ENCODE results near the gene EPB41. TPM values are rescaled to one million over a fixed set of nuclear protein-coding genes. Genes with fewer than 3 reads are reported as not detected.

EPB41 gene
- 96.2 and 102 TPM in 2 replicates for total RNA-seq
- long read RNA-seq, partial matches to known transcripts = 107 of 160 reads
- long read RNA-seq, other reads (novel, unspliced or antisense) = 50 of 160 reads

- TF ChIP-seq CTCF (IDR thresholded peaks at IDR 0.05; ENCODE audit: unreplicated experiment) = no peak
- peak within 1 kb of the TSS; percentile 99 for H3K27ac Mint-ChIP-seq
- peak within 1 kb of the TSS; percentile 98 for H3K4me3 Mint-ChIP-seq (ENCODE audit: low read depth)
- H3K36me3 Mint-ChIP-seq (ENCODE audit: insufficient read depth) = no peaks in the 10 kb centered on the region
- no peaks in the 10 kb centered on the region for H3K9me3 Mint-ChIP-seq (ENCODE audit: low read depth)
- peaks cover 23% of the 10 kb centered on the region for H3K4me1 Mint-ChIP-seq (ENCODE audit: low read depth)
- H3K27me3 Mint-ChIP-seq = no peaks in the 10 kb centered on the region
- DNase-seq (ENCODE audit: low spot score, unreplicated experiment) = peak; percentile 93
Measured at GRCh38 chr1:28914228-28915030, at the start of gene EPB41. TSS of gene EPB41 (plus strand) at chr1:28914569. CDS start at chr1:28987438, 72,869 bp downstream.

GRCh38 chr1:28864695-28865094 lies 49.7 kb upstream of the EPB41 start:
- no peak overlapping the region for H3K4me3 Mint-ChIP-seq (ENCODE audit: low read depth)
- H3K27me3 Mint-ChIP-seq = peaks cover 5% of the 10 kb centered on the region
- TF ChIP-seq CTCF (IDR thresholded peaks at IDR 0.05; ENCODE audit: unreplicated experiment) = no peak
- no peak for DNase-seq (ENCODE audit: low spot score, unreplicated experiment)
- no peaks in the 10 kb centered on the region for H3K4me1 Mint-ChIP-seq (ENCODE audit: low read depth)
- no peak overlapping the region for H3K27ac Mint-ChIP-seq
- H3K9me3 Mint-ChIP-seq (ENCODE audit: low read depth) = no peaks in the 10 kb centered on the region
- H3K36me3 Mint-ChIP-seq (ENCODE audit: insufficient read depth) = no peaks in the 10 kb centered on the region

- Mint-ChIP-seq H3K27me3 (peaks cover 5% of the 10 kb centered on the region), H3K4me3 (ENCODE audit: low read depth) (no peak overlapping the region), H3K36me3 (ENCODE audit: insufficient read depth) (no peaks in the 10 kb centered on the region), H3K9me3 (ENCODE audit: low read depth) (no peaks in the 10 kb centered on the region), H3K4me1 (ENCODE audit: low read depth) (no peaks in the 10 kb centered on the region), H3K27ac (no peak overlapping the region)
- DNase-seq (ENCODE audit: low spot score, unreplicated experiment) = no peak
- TF ChIP-seq CTCF (IDR thresholded peaks at IDR 0.05; ENCODE audit: unreplicated experiment) = no peak
Measured at GRCh38 chr1:28865997-28866650, 48.2 kb upstream of the EPB41 start.

- Mint-ChIP-seq H3K4me3 (ENCODE audit: low read depth) (no peak overlapping the region), H3K36me3 (ENCODE audit: insufficient read depth) (no peaks in the 10 kb centered on the region), H3K4me1 (ENCODE audit: low read depth) (peaks cover 9% of the 10 kb centered on the region), H3K27ac (no peak overlapping the region), H3K27me3 (peaks cover 5% of the 10 kb centered on the region), H3K9me3 (ENCODE audit: low read depth) (no peaks in the 10 kb centered on the region)
- TF ChIP-seq CTCF (IDR thresholded peaks at IDR 0.05; ENCODE audit: unreplicated experiment) = no peak
- no peak for DNase-seq (ENCODE audit: low spot score, unreplicated experiment)
Measured at GRCh38 chr1:28867850-28868249, 46.5 kb upstream of the EPB41 start.

DNA sequence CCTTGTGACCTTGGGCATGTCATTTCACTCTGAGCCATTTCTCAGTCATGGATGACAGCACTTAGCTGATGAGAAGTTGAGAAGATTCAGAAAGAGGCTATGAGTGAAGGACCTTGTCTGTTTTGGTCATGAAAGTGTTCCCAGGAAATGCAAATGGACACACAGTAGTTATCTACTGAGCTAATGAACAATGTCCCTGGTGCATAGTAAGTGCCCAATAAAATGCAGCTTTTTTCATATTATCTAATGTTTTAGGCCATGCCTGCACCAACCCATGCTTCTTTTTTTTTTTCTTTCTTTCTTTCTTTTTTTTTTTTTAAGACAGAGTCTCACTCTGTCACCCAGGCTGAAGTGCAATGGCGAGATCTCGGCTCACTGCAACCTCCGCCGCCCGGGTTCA lies 44.4 kb upstream of the EPB41 start:
- H3K4me1 Mint-ChIP-seq (ENCODE audit: low read depth) = peaks cover 10% of the 10 kb centered on the region
- H3K36me3 Mint-ChIP-seq (ENCODE audit: insufficient read depth) = no peaks in the 10 kb centered on the region
- peaks cover 5% of the 10 kb centered on the region for H3K27me3 Mint-ChIP-seq
- no peak overlapping the region for H3K4me3 Mint-ChIP-seq (ENCODE audit: low read depth)
- H3K9me3 Mint-ChIP-seq (ENCODE audit: low read depth) = no peaks in the 10 kb centered on the region
- DNase-seq (ENCODE audit: low spot score, unreplicated experiment) = no peak
- no peak for TF ChIP-seq CTCF (IDR thresholded peaks at IDR 0.05; ENCODE audit: unreplicated experiment)
- H3K27ac Mint-ChIP-seq = no peak overlapping the region

All from progenitor cell of endocrine pancreas (in vitro differentiated cells).